SKM-1 (cell line): Measurements from ENCODE around the gene RNF149.
"Not testable (repeated sequence)": the region's sequence is repeated elsewhere in the genome, so short reads cannot be mapped to it uniquely, and the experiment has no call there.

Experiments
- DNase-seq: peaks from one replicate; lab custom pipeline; 2025; ENCODE audit not compliant: unreplicated experiment; lab: John Stamatoyannopoulos, UW

RNF149 gene

DNA sequence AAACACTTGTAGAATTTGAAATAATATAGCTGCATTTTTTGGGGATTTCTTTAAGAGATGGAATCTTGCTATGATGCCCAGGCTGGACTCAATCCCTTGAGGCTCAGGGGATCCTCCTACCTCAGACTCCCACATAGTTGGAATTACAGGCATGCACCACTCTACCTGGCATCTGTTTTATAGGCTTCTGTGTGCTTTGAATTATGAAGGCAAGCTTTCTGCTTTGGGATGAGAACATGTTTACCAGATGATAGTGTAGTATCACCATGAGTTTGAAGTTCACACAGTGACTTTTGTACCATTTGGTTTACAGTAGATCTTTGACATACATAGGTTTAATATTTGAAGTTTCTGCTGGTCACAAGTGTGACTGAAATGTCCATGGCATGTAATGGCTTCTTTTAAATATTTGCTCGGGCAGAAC lies 45.1 kb downstream of the RNF149 start:
- no peak for DNase-seq

DNA sequence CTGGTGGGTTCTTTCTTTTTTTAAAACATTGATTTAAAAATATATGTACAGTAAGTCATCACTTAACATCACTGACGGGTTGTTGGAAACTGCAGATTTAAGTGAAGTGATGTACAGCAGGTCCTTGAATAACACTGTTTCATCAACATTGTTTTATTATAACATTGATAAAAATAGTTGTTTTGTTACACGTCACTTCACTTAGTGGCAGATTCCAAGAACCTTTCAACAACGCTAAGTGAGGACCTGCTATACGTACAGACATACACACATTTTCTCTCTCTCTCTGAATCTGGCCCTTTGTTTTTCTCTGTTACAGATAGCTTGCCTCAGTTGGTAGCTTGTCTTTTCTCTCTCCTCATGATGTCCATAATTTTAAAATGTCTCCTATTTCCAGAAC lies 46.4 kb downstream of the RNF149 start:
- DNase-seq = no peak

DNA sequence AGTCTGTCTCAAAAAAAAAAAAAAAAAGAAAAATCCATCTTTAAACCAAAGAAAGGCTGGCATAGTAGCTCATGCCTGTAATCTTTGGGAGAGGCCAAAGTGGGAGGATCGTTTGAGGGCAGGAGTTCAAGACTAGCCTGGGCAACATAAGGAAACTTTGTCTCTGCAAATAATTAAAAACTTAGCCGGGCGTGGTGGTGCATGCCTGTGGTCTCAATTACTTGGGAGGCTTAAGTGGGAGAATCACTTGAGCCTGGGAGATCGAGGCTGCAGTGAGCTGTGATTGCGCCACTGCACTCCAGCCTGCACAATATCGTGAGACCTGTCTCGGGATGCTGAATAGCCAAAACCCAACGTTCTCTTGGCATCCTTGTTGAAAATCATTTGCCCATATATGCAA lies 49.7 kb downstream of the RNF149 start:
- no peak for DNase-seq

DNA sequence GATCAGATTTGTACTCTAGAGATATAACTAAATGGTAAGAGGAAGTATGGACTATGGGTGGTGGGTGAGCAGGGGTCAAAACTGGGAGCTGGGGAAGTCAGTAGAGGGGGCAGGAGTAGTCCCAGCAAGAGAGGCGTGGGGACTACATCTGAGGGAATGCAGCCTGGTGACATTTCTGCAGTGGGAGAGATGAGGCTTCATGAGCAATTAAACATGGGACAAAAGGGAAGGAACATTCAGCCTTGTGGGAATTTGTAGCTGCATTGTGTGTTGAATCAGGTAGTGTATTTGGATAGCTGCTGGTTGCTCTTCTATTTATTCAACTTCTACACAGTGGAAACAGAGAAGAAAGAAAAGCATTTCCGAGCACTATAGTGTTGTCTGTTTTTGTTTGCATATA lies 52.2 kb downstream of the RNF149 start:
- DNase-seq = no peak

DNA sequence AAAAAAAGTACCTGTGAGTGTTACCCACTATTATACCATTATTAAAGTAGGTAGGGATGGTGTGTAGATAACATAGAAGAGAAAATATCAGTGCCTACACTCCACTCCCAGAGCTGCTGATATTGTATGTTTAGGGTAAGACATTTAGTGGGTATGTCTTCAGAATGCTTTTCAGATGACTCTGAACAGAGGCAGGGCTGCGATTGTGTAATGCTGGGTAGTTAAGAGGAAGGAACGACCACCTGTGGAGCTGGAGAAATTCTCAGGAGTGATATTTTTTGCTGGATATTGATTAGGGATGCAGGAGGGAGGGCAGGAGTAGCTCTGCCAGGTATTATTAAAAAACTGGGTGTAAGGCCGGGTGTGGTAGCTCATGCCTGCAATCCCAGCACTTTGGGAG lies 53.0 kb downstream of the RNF149 start:
- no peak for DNase-seq

DNA sequence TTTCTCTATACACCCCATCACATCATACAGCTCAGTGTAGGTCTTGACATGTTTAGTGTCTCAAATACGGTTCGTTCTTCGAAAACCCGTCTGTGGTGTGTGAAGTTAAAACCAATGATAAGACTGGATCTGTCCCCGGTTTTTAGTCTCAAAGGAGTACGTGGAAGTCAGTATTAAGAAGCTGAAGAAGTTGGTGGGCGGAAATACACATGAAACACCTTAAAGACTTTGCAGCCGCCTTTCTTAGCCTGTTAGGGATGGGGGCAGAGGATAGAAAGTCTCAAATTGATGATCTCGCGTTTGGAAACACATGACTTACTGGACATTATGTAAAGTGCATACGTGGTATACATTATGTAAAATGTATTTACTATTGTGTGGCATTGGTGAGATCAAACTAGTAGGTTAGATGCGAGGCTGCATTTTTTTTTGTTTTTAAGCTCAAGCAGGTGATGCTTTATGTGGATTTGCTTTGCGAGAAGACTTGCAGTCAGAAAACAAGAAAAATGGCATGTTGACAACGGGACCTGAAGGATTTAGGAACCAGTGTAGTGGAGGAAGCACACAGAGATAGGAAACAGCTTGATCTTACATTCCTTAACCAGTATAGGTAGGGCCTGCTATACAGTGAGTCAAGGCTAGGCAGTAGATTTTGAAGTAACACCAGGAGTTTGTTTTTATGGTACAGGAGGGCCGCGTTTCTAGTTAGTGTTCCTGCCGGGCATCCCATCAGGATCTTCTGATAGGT lies 54.6 kb downstream of the RNF149 start:
- no peak for DNase-seq

DNA sequence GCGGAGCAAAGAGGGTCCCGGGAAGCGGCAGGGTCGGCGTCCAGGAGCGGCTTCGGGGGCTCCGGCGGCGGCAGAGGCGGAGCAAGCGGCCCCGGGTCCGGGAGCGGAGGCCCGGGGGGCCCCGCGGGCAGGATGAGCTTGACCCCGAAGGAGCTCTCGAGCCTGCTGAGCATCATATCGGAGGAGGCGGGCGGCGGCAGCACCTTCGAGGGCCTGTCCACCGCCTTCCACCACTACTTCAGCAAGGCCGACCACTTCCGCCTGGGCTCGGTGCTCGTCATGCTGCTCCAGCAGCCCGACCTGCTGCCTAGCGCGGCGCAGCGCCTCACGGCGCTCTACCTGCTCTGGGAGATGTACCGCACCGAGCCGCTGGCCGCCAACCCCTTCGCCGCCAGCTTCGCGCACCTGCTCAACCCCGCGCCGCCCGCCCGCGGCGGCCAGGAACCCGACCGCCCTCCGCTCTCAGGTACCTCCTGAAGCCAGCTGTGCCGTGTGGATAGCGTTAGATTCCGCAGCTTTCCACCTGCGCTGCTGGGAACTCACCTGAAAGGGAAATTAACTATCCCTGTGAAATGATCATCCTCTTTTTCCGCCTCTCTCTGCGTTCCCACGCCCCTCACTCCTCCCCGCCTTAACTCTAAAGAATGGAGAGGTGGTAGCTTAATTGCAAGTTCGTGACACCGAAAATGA lies 55.3 kb downstream of the RNF149 start:
- peak; percentile 23 for DNase-seq

DNA sequence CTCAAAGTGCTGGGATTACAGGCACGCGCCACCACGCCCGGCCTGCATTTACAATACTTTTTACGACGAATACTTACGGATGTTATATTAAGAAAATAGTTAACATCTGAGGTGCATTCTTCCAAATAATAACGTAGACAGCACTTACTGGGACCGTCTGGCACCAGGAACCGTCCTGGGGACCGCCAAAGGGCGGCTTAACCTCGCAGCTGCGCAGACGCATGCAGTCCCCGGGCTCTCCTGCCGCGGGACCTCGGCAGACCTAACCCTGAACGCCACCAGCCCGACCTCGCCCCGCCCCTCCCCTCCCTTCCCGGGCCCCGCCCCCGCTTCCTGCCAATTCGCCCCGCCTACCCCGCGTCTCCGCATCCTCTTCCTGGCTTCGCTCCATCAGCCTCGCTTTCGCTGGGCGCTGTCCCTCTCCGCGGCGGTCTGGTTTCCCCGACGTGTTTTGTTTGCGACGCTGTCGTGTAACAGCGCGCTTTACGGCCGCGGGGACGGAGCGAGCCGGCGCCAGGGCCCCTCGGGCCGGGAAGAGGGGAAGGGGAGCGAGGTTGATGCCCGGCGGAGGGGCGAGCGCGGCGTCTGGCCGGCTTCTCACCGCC lies 56.0 kb downstream of the RNF149 start, which contains the start of gene CNOT11:
Gene CNOT11, plus strand, starts transcription at position 479 of the 605 bp plus-strand sequence. Its CDS starts 79 bp downstream, at position 558.
- DNase-seq = peak; percentile 94

DNA sequence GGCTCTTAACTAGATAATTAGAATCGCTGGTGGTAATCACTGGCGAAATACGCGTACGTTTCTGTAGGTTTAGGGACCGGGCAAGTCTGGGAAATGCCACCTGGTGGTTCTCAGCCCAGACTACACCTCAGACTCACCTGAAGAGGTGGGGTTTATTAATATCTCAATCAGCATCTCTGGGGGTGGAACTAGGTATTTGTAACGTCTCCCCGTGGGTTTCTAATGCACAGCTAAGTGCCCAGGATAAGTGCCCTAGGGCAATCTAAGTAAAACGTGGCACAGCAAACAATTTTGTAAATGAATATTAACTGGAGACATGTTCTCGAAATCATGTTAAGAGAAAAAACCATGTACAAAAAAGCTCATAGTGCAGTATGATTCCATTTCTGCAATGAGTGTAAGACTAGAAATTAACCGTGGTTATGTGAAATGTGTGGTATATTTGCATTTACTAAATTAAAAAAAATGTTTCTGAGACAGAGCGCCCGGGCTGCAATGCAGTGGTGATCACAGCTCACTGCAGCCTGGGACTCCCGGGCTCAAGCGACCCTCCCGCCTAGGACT lies 56.6 kb downstream of the RNF149 start:
- no peak for DNase-seq

DNA sequence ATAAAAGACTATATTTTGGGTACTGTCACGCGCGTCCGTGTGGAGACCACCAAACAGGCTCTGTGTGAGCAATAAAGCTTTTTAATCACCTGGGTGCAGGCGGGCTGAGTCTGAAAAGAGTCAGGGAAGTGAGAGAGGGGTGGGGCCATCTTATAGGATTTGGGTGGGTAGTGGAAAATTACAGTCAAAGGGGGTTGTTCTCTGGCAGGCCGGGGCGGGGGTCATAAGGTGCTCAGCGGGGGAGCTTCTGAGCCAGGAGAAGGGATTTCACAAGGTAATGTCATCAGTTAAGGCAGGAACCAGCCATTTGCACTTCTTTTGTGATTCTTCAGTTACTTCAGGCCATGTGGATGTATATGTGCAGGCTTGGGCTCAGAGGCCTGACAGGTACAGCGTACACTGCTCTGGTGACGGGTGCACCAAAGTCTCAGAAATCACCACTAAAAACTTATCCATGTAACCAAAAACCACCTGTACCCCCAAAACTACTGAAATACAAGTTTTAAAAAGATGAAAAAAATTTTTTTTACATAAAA lies 57.2 kb downstream of the RNF149 start:
- not testable (repeated sequence) for DNase-seq

DNA sequence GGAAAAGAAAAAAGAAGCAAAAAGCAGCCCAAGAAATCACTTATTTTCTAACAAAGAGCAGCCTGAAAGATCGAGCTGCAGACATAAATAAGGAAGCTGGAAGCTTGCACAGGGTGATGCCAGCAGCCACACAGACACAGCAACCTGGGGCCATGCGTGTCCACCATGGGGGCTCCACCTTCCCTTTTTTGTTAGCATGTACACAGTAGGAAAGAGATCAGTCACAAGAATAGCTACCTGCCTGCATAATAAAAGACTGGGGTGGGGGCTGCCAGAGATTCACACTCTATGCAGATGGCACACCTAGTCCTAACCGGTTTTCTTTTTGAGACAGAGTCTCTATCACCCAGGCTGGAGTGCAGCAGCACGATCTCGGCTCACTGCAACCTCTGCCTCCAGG lies 58.7 kb downstream of the RNF149 start:
- no peak for DNase-seq

DNA sequence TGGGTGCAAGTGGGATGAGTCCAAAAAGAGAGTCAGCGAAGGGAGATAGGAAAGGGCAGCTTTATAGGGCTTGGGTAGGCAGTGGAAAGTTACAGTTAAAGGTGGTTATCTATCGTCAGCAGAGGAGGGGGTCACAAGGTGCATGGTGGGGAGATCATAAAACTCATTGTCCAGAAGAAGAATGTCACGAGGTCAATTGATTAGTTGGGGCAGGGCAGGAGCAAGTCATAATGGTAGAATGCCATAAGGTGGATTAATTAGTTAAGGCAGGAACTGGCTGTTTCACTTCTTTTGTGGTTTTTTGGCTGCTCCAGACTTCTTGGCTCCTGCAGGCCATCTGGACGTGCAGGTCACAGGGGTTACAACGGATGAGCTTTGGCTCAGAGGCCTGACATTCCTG lies 59.7 kb downstream of the RNF149 start:
- DNase-seq = not testable (repeated sequence)

DNA sequence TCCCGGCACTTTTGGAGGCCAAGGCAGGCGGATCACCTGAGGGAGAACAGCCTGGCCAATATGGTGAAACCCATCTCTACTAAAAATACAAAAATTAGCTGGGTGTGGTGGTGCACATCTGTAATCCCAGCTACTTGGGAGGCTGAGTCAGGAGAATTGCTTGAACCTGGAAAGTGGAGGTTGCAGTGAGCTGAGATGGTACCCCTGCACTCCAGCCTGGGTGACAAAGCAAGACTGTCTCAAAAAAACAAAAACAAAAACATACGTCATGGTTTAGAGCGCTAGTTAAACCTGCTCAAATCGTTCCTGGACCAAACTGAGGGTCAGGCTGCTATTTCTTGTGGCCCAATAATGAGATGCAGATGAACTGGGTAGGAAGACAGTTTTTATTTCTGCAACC lies 63.0 kb downstream of the RNF149 start:
- not testable (repeated sequence) for DNase-seq

DNA sequence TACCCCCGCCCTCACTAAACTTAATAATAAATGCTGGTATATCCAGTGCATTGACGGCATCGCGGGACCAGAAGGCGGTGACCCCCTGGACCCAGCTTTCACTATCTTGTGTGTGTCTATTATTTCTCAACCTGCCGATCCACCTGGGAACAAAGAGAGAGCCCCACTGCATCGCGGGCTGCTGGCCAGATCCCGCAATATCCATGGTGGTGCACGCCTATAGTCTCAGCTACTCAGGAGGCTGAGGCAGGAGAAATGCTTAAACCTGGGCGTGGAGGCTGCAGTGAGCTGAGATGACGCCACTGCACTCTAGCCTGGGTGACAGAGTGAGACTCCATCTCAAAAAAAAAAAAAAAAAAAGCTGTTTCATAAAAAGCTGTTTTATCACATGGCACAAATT lies 63.6 kb downstream of the RNF149 start:
- DNase-seq = not testable (repeated sequence)

DNA sequence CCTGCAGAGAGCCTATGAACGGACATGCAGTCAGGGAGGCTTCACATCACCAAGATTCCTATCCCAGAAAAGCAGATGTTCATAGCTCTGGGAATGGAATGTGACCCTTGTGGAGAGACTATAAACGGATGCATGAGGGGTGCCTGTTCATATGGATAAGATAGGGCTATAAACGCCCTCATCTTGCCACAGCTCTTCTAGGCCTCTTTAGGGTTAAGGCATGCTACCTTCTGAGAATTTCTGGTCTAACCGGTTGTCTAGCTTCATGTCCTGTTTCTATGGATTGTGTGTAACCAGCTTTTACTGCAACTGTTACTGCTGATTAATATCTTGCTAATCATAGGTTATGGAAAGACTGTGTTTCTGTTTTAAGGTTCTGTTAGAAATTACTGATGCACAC lies 64.1 kb downstream of the RNF149 start:
- not testable (repeated sequence) for DNase-seq

DNA sequence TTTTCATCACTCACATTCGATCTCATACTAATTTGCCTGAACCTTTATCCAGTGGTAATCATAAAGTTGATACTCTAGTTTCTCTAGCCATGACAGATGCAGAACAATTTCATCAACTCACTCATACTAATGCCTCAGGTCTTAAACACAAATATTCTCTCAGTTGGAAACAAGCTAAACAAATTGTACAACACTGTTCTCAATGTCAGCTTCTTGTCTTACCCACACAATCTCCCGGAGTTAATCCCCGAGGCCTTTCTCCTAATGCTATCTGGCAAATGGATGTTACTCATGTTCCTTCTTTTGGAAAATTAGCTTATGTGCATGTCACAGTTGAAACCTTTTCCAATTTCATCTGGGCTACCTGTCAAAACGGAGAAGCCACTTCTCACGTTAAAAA lies 67.3 kb downstream of the RNF149 start:
- DNase-seq = no peak

DNA sequence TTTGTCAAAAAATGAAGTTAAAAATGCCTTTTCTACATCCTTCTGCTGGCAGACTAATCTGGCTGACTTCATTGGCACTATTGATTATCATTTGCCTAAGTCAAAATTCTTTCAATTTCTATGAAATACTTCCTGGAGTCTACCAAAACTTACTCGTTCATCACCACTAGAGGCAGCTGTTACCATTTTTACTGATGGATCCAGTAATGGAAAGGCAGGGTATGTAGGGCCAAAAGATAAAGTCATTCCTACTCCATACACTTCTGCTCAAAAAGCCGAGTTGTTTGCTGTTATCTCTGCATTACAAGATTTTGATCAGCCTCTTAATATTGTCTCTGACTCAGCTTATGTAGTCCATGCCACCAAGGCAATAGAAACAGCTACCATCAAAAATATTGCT lies 67.8 kb downstream of the RNF149 start:
- DNase-seq = not testable (repeated sequence)

DNA sequence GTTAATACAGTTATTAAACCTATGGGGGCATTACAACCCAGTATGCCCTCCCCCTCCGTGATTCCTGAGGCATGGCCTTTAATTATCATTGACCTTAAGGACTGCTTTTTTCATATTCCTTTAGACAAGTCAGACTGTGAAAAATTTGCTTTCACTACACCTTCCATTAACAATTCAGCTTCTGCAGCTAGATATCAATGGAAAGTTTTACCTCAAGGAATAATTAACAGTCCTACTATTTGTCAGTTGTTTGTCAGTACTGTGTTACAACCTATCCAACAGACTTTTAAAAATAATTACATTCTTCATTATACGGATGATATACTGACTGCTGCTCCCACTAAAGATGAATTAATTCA lies 68.8 kb downstream of the RNF149 start:
- not testable (repeated sequence) for DNase-seq

DNA sequence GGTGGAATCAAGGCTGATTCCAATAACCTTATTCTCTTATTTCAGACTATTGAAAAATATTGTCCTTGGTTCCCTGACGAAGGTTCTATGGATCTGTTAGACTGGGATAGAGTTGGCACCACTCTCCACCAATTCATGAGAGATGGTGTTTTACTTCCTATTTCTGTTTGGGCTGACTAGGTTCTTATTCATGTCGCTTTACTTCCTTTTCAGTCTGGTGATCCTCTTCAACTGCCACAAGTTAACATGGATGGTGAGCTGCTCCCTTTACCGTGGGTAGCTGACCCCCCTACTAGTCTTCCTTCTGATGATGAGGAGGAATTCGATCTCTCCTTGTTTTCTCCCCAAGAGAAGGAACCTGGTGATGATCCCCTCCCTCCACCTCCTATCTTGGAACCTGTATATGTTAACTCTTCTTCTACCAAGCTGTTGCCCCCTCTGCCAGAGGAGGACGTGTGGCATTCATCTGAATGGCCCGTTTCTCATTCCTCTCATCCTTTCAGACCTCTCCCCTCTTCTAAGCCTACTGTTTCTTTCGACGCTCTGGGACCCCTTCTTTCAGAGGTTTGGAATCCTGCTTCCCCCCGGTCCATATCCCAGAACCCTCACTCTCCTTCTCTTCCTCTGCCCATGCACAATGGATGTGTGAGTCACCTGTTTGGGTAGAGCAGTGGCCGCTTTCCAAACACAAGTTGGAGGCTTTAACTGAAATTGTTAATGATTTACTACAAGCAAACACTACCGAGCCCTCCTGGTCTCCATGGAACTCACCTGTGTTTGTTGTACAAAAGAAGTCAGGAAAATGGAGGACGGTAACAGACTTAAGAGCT lies 69.4 kb downstream of the RNF149 start:
- no peak for DNase-seq

DNA sequence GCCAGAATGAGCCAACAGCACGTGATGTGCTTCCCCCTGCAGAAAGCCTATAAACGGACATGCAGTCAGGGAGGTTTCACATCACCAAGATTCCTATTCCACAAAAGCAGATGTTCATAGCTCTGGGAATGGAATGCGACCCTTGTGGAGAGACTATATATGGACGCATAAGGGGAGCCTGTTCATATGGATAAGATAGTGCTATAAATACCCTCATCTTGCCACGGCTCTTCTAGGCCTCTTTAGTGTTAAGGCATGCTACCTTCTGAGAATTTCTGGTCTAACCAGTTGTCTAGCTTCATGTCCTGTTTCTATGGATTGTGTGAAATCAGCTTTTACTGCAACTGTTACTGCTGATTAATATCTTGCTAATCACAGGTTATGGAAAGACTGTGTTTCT lies 70.6 kb downstream of the RNF149 start:
- DNase-seq = not testable (repeated sequence)

DNA sequence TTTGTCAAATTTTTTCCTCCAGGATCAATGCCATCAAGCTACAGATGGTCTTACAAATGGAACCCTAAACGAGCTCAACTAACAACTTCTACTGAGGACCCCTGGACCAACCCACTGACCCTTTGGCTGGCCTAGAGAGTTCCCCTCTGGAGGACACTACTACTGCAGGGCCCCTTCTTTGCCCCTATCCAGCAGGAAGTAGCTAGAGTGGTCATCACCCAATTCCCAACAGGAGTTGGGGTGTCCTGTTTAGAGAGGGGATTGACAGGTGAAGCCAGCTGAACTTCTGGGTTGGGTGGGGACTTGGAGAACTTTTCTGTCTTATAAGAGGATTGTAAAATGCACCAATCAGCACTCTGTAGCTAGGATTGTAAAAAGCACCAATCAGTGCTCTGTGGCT lies 72.5 kb downstream of the RNF149 start:
- DNase-seq = not testable (repeated sequence)
